Fibroblast of skin of scalp (primary cell): ENCODE measurements around the gene LRRC42.

Experiments used
- DNase-seq: peaks from one replicate; pipeline ENCODE4 v3.0.0-alpha.2; 2013

The LRRC42 gene

DNA sequence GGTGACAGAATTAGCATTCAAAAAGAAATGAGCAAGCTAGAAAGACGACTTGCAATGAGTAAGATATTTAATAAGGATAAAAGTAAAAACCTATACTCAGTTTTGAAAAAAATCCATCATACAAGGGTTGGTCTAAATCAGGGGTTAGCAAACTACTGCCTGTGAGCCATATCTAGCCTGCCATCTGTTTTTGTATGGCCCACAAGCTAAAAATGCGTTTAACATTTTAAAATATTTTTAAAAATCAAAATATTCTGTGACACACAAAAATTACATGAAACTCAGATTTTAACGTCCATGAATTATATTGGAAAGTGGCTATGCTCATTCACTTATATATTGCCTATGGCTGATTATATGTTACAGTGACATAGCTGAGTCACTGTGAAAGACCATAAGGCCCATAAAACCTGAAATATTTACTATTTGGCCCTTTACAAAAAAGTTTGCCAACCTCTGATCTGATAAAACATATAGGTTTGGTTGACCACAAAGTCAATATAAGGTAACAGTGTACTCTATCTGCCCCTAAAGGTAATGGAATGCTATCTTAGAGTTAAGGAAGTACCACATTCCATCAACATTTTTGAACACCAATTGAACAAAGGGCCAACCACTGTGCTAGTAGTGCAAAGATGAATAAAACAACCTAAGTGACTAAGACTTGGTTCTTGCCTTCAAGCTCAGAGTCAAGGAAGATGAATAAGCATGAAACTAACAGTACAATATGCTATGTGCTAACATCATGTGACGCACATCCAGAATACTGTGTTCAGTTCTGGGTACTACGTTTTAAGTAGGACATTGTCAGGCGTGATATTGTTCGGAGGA is 3.8 kb upstream of the LRRC42 start:
- no peak for DNase-seq

DNA sequence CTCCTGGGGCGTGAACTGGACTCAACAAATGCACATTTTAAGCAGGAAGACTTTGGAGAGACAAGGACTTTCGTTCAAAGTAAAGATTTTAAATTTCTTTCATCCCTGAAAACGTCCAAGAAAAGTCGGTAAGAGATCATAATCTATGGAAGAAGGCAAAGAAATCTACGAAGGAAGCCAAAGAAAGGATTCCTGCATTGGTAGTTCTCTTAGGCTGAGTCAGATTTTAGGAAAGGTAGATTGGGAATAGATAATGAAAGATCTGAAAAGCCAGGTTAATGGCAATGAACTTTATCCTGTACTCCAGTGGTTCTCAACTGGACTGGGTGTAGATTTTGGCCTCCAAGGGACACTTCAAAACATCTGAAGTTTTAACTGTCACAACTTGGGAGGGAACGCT is 3.1 kb upstream of the LRRC42 start:
- no peak for DNase-seq

DNA sequence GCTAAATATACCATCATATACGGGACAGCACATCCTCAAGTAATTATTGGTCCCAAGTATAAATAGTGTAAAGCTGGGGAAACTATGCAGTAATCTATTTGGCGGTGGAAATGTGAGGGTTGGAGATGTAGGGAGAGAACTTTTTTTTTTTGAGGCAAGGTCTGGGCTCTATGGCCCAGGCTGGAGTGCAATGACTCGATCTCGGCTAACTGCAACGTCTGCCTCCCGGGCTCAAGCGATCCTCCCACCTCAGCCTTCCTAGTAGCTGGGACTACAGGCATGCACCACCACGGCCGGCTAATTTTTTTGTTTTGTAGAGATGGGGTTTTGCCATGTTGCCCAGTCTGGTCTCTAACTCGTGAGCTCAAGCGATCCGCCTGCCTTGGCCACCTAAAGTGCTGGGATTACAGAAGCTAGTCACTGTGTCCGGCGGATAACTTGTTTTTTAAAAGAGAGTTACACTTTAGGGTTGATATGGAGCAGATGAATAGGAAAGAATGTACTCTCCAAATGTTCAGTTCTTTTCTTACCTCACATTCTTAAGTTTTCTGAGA is 2.6 kb upstream of the LRRC42 start:
- DNase-seq, result no peak

DNA sequence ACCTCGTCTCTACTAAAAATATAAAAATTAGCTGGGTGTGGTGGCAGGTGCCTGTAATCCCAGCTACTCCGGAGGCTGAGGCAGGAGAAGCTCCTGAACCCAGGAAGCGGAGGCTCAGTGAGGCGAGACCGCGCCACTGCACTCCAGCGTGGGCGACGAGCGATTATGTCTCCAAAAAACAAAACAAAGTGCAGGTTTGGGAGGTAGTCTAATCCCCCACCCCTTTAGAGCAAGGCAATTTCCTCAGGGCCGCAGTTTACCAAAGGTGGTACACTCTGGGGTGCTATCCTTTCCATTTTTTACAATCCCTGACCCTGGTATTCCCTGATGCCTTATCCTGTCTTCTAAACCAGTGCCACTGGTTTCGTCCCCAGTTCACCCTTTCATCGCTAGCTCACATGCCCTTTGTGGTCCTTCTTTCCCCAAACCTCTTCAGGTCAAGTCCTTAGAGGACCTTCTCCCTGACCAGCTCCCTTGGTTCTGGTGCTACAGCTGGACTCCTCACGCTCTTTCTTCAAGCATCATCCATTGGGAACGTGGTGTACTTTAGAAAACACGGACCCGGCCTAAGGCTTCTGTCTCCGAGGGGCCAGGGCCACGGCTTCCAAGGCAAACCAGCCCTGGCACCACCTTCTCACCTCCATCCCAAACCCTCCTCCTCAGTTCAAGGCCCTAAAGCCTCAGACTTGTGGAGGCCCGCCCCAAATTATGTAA is 1.5 kb upstream of the LRRC42 start:
- DNase-seq, result no peak

DNA sequence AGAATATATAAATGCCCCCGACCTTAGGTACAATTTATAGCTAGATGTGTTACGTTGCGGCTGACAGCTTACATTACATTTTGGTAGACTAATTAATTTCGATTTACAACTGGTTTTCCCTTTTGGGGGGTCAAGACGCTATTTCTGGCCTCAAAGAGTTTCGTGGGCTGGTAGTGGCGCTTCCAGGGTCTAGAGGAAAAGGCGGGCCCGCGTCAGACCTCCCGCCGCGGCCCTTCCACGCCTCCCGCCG is 1.0 kb upstream of the LRRC42 start:
- DNase-seq, result no peak

DNA sequence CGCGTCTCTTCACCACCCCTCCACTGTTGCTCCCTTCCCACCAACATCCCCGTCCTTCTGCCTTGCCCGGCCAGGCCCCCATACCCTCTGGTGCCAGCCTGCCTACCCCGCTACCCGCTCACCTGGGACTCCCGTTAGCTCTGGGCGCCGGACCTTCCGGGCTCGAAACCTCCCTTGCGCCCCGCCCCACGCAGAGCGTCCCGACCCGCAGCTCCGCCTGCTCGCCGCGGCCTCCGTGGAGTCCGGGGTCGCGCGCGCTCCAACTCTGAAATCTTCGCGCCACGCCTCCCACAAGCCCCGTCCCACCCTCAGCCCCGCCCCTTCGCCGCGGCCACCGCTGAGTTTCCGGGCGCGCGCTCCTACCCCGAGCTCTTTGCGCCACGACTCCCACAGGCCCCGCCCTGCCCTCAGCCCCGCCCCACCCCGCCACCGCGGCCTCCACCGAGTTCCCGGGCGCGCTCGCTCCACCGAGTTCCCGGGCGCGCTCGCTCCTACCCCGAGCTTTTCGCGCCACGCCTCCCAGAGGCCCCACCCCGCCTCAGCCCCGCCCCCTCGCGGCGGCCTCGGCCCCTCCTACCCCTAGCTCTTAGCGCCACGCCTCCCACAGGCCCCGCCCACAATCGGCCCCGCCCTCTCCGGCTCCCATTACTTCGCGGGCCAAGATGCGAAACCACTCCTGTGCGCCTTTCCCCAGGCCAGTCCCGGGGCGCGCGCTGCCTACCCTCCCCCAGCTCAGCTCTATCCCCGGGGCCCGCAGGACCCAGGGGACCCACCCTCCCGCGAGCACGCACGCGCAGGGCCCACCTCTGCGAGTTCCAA is 508 bp upstream of the LRRC42 start, which contains the start of gene IFT25:
Gene IFT25, minus strand, starts transcription at position 267 of the 819 bp plus-strand sequence. CDS start 5,617 bp downstream, outside the sequence.
- peak; percentile 97 for DNase-seq

DNA sequence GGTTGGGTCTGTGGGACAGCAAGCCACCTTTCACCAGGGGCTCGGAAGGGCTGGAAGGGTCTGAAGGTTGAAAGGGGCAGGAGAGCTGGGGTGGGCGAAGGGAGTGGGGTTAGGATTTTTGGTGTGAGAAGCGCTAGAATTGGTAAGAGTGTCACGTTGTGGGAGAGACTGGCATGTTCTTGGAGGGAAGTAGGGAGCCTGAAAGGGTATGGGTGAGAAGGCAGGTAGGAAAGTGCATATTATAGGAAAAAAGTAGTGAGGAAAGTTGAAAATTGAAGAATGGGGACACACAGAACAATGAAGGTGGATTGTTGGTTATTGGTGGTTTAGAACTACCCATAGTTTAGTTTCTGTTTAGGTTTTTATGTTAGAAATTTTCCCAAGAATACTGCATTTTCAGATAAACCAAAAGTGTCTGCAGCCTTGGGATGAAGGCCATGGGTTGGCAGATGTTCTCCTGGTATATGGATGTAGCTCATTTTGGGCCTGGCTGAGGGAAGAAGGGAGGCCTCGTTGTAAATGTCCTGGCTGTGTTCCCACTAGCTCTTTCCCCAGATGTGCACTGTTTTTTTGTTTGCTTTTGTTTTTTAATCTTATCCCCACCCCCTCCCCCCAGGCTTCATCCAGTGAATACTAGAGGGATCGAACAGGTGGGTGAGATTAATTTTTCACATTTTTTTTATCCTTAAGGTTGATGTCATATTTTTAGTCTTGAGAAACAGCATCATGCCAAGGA is 1.2 kb downstream of the LRRC42 start:
- DNase-seq, result no peak

DNA sequence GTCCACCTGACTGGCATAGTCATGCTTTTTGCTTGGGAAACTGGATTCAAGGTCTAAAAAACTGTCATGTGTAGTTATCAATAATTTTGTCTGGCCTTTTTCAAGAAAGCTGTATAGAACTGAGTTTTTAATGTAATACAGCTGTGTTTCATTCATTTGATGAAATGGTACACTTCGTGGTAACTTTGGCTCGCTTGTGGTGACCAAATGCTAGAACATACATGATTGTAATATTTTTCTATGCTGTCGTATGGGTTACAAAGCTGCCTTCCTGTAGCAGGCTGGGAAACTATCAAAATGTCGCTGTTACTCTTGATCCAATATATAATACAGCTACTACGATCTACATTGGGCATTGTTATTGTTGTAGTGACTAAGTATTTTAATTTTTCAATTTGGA is 2.1 kb downstream of the LRRC42 start:
- no peak for DNase-seq

DNA sequence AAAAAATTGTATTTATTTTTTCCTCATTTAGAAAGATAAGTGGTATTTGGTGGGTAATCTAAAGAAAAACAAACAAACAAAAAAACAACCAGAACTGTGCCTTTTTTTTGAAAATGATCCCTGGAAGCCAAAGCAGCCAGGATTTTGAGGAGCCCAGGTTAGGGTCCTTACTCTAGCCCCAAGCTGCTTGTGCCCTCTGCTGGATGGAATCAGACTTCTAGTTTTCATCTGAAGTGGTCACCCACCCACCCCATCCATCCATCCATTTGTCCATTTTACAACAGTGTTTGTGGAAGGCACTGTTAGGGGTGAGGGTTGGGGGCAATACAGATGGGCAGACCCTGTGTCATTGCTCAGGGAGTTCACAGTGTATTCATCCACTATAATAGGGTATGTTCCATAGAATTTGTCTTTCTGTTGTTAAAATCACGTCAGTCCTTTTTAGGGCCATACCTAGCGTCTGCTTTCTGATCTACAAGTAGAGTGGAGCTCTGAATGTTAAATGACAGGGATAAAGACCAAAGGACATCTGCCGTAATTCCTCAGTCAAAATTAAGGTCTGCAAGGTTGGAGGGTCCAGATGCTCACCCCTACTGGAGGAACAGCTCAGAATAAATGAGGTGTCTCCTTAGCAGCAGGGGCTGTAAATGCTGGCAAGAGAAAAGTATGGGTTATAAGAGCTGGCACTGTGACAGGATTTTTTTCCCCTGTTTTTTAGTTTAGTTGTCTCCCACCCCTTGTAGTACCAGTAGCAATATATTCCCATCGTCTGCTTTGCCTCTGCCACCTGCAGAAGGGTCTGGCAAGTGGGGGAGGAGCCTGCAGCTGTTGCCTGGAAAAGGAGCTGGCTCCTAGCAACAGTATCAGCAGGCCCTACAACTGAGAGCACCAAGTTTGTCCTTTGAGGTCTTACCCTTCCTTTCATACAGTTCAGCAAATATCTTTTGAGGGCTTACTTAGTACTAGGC is 3.2 kb downstream of the LRRC42 start:
- DNase-seq, result peak; percentile 51

DNA sequence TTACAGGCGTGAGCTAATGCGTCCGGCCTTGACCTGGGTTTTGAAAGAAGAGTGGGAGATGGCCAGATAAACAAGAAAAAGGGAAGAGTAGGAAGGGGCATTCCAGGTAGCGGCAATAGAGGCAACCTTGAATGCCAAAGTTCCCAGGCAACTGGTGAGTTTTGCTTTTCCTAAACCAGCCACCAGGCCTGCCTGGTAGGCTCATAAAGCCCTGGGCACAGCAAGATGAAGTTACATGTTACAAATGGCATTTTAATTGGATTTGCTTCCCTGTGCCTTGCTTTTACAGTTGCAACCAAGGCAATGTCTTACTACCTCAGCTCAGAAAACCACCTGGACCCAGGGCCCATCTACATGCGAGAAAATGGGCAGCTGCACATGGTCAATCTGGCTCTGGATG is 5.5 kb downstream of the LRRC42 start:
- DNase-seq, result no peak

DNA sequence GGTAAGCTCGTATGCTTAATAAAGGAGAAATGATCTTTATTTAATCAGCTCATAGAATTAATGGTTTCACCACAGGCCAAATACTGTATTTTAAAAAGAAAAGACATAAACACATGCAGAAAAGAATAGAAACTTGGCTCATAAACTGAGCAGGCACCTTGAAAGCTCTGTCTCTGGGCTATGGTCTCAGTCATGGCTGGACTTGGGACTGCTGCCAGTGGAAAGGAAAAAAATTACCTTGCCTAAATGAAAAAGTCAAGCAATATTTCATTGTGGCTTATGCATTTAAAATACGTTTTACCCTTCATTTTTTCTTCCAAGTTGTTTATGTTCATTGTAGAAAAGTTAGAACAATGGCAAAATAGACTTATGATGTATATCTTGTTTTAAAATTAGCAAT is 8.0 kb downstream of the LRRC42 start:
- no peak for DNase-seq

DNA sequence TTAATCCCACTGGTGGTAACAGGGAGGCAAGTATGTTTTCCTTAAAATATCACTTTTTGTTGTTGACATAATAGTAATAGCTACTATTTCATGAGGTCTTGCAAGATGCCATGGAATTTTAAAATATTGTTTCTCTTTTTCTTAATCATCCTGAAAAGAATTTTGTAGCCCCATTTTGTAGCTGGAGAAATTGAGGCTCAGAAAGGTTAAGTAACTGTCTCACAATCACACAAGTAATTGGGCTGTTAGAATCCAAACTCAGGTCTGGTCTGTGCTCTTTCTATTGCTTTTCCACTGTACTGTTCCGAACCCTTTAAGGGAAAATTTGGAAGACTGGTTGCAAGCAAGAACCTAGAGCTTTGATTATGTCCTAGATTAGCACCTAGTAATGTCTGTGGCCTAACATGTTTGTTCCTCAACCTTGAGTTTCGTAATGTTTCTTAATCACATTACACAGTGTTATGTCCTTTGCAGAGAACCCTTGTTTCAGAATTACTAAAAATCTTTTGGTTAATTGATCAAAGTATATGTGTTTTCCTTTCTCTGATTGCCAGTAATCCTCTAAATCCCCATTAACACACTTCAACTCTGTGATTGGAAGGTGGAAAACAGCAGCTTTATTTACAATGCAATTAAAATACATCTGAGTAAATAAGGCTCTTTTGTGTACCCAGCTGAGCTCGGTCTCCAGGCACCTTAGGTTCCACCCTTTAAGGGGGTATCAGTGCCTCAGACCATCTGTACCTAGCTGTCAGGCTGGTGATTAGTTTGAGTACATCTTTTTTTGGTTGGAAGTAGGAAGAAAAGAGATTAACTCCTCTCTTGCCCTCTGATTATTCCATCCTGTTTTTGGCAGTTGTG is 10.4 kb downstream of the LRRC42 start:
- DNase-seq, result no peak

DNA sequence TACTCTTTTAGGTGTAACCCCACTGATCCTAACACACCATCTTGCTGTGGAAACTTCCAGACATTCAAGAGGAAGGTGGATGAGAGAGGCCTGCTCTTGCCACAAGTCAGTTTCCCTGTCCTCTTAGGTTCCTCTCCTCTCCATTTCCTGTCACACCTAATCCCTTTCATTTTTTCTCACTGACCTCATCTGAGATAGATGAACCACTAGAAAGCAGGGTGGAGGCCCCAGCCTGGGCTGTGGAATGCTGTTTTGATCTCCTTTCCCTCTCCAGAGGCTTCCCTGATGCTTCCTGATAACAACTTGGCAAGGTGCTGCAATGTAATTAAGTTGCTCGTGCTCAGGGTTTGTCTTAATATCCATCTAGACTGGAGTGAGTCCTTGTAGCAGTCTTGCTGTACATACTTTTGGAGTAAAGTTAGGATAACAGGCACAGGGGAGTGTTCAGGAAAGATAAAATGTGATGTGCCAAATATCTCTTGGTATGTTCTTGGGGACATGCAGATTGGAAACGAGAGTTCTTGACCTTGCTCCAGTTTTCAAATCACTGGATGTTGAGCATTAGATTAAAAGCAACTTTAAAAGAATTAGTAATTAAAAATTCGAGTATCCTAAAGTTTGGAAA is 11.2 kb downstream of the LRRC42 start:
- DNase-seq, result peak; percentile 37

DNA sequence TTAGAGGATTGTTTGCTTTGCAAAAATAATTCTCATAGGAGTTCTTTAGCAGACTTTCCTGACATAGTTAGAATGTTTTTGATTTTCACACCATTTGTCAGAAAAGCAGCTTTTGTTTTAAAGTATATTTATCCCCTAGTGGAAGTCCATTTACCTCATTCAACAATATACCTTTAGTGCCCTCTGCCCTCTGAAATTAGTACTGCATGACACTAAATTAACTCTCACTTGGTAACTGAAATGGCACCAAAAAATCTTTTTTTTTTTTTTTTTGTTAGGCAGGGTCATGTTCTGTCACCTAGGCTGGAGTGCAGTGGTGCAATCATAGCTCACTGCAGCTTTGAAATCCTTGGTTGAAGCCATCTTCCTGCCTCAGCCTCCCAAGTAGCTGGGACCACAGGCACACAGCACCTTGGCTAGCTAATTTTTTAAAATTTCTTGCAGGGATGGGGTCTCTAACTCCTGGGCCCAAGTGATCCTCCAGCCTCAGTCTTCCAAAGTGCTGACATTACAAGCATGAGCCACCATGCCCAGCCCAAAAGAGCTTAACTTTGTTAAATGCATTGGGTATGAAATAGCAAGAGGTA is 13.6 kb downstream of the LRRC42 start:
- peak; percentile 38 for DNase-seq

DNA sequence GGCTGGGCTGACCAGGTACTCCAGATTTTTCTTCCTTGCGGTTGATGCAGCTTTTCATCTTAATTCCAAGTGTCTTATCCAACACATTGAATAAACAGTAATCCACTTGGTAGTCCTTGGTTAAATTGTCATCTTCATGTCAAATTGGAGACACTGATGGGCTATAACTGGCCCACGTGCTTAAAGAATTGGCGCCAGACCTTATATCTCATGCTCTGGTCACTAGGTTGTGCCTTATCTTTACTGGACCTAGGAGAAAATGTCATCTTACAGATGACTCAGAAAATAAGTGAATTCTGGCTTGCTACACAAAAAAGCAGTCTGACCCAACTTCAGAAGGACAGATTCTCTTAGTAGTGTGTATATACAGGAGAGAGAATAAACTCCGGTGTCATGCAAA is 16.2 kb downstream of the LRRC42 start:
- DNase-seq, result no peak

DNA sequence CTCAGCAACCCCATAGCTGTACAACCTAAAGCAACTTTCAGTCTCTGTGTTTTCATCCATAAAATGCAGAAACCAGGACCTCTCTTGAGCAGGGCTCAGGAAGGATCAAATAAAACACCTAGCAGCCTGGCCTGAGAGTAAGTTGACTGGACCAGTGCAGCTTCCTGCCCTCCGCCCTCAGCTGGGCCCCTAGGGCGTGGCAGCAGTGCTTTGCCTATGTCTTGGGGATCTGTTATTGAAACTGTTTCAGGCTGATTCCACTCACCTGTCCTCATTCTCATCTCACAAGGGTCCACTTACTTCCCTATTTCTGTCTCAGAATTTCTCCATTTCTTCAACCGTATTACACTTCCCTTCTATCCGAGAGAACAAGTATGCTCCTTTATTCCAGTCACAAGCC is 17.3 kb downstream of the LRRC42 start:
- DNase-seq, result no peak

DNA sequence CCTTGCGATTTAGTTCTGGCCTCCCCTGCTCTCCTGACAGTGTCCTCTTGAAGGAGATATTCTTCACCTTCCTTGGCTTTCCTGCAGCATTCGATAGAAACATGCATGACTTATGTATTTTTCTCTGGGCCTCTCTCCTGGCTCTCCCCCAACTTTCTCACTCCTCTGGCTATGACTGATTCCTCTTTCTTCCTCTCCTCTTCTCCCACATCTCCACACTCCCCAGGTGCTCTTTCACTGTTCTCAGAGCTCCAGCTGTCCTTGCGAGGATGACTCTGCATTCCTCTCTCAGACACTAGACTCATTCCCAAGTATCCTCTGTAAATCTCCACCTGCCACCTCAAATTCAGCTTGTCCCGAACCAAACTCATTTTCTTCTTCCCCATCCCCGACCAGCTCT is 18.0 kb downstream of the LRRC42 start:
- no peak for DNase-seq

DNA sequence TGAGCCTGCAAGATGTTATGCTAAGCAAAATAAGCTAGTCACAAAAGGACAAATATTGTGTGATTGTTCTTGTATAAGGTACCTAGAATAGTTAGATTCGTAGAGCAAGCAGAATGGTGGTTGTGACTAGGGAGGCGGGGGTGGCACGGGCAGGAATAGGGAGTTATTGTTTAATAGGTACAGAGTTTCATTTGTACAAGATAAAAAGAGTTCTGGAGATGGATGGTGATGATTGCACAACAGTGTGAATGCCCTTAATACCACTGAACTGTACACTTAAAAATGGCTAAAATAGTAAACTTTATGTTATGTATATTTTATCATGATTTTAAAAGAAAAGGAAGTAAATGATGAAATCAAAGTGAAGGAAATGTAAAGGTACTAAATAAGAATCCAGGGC is 20.6 kb downstream of the LRRC42 start:
- no peak for DNase-seq

DNA sequence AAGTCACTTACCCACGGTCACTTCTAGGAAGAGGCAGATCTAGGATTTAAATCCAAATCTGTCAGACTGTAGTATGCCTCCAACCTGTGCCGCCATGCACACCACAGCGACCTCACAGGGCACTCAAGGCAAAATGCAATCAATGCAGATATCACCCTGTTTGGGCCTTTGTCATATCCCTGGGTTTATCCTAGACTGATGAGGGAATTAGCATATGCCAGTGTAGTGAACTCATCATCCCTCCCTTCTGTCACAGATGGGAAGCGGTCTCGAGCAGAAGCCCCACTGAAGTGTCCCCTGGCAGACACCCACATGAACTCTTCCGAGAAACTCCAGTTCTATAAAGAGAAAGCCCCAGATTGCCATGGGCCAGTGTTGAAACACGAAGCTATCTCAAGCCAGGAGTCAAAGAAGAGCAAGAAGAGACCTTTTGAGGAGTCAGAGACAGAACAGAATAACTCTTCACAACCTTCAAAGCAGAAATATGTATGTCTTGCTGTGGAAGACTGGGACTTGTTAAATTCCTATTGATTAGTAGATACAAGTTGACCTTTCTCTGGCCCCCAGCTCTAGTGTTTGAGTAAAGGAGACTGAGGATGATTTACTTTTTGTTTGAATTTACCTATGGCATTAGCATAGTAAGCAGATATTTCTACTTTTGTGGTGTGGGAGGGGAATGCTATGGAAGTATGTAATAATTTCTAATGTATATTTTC is 21.4 kb downstream of the LRRC42 start:
- no peak for DNase-seq
